Stimulated activated naive B cell treated with anti-CD40 and anti-IgM and Interleukin-4, amounts not matched to agents 10 μg/mL and 1 μg/mL and 100 μg/mL, for 72 hours (primary cell): Measurements from ENCODE around the gene IQCF6.
"Not testable (repeated sequence)": the region's sequence is repeated elsewhere in the genome, so short reads cannot be mapped to it uniquely, and the experiment has no call there.

ENCODE experiments used
- ATAC-seq, 2 donors: fragments of 150-1000 bp; cut with Tn5 transposase; replicated peaks; 2 replicates each; pipeline ENCODE4 v1.10.0; 2021; ENCODE audit warnings: moderate library complexity in 1 of 2
- DNase-seq: peaks from one replicate; pipeline ENCODE4 v3.0.0; 2021
- H3K27ac Mint-ChIP-seq: one replicate; pipeline ENCODE4 v1.8.0; 2022; ENCODE audit warnings: mild to moderate bottlenecking, mixed read lengths
- H3K27me3 Mint-ChIP-seq, 2 donors: one replicate each; pipeline ENCODE4 v1.8.0; 2022; ENCODE audit warnings: mixed read lengths in 2 of 2
- H3K36me3 Mint-ChIP-seq, 2 donors: one replicate each; pipeline ENCODE4 v1.8.0; 2022; ENCODE audit warnings: mixed read lengths in 2 of 2, mild to moderate bottlenecking in 1 of 2
- H3K4me1 Mint-ChIP-seq, 2 donors: one replicate each; pipeline ENCODE4 v1.8.0; 2022; ENCODE audit warnings: mixed read lengths in 2 of 2, mild to moderate bottlenecking in 1 of 2
- H3K4me3 Mint-ChIP-seq, 2 donors: one replicate each; pipeline ENCODE4 v1.8.0; 2022; ENCODE audit warnings: mild to moderate bottlenecking in 2 of 2, mixed read lengths in 2 of 2, moderate library complexity in 1 of 2
- H3K9me3 Mint-ChIP-seq, 2 donors: one replicate each; pipeline ENCODE4 v1.8.0; 2022; ENCODE audit warnings: mixed read lengths in 2 of 2, mild to moderate bottlenecking in 1 of 2

The IQCF6 gene

GRCh38 chr3:51747840-51748239 is 31.2 kb downstream of the IQCF6 start:
- Mint-ChIP-seq H3K27me3 (peaks cover under 1 to 12% of the 10 kb centered on the region in 2 donors), H3K4me1 (peaks cover 6 to 12% of the 10 kb centered on the region in 2 donors), H3K27ac (no peak overlapping the region), H3K9me3 (peaks cover 0 to 2% of the 10 kb centered on the region in 2 donors), H3K36me3 (peaks cover 0 to 2% of the 10 kb centered on the region in 2 donors), H3K4me3 (no peak overlapping the region)
- DNase-seq (no peak), ATAC-seq (peak; percentile 45 to 86)

- not testable (repeated sequence) for ATAC-seq, H3K27ac Mint-ChIP-seq, H3K4me3 Mint-ChIP-seq, H3K9me3 Mint-ChIP-seq, H3K4me1 Mint-ChIP-seq, H3K36me3 Mint-ChIP-seq, DNase-seq
- peaks cover 16 to 33% of the 10 kb centered on the region in 2 donors for H3K27me3 Mint-ChIP-seq
Measured at GRCh38 chr3:51742978-51743377, 36.1 kb downstream of the IQCF6 start.

GRCh38 chr3:51742320-51742719 is 36.7 kb downstream of the IQCF6 start:
- DNase-seq, H3K9me3 Mint-ChIP-seq, H3K27ac Mint-ChIP-seq, H3K4me1 Mint-ChIP-seq, H3K4me3 Mint-ChIP-seq, H3K36me3 Mint-ChIP-seq, ATAC-seq: not testable (repeated sequence)
- H3K27me3 Mint-ChIP-seq: peaks cover 23 to 39% of the 10 kb centered on the region in 2 donors

- H3K27me3 Mint-ChIP-seq: peaks cover 26 to 51% of the 10 kb centered on the region in 2 donors
- no peak overlapping the region for H3K27ac Mint-ChIP-seq
- H3K36me3 Mint-ChIP-seq: peaks cover 0 to 2% of the 10 kb centered on the region in 2 donors
- H3K4me3 Mint-ChIP-seq: no peak overlapping the region
- peaks cover 4 to 14% of the 10 kb centered on the region in 2 donors for H3K4me1 Mint-ChIP-seq
- H3K9me3 Mint-ChIP-seq: peaks cover 2% of the 10 kb centered on the region in 2 donors
- DNase-seq (no peak), ATAC-seq (no peak)
Measured at GRCh38 chr3:51739110-51739509, 39.9 kb downstream of the IQCF6 start.

GRCh38 chr3:51735950-51736349 is 43.1 kb downstream of the IQCF6 start:
- Mint-ChIP-seq H3K4me3 (no peak overlapping the region), H3K27ac (no peak overlapping the region), H3K9me3 (peaks cover 0 to 6% of the 10 kb centered on the region in 2 donors), H3K27me3 (peaks cover 31 to 32% of the 10 kb centered on the region in 2 donors), H3K36me3 (no peaks in the 10 kb centered on the region), H3K4me1 (peaks cover 6 to 10% of the 10 kb centered on the region in 2 donors)
- ATAC-seq (no peak), DNase-seq (no peak)

GRCh38 chr3:51735039-51735438 is 44.0 kb downstream of the IQCF6 start:
- Mint-ChIP-seq H3K9me3 (peaks cover 0 to 6% of the 10 kb centered on the region in 2 donors), H3K4me1 (peaks cover 6 to 10% of the 10 kb centered on the region in 2 donors), H3K27ac (no peak overlapping the region), H3K27me3 (peaks cover 24 to 32% of the 10 kb centered on the region in 2 donors), H3K4me3 (no peak overlapping the region), H3K36me3 (no peaks in the 10 kb centered on the region)
- DNase-seq: no peak
- no peak for ATAC-seq

GRCh38 chr3:51734572-51734907 is 44.5 kb downstream of the IQCF6 start:
- no peaks in the 10 kb centered on the region for H3K36me3 Mint-ChIP-seq
- peaks cover 0 to 6% of the 10 kb centered on the region in 2 donors for H3K9me3 Mint-ChIP-seq
- H3K4me1 Mint-ChIP-seq: peaks cover 9 to 10% of the 10 kb centered on the region in 2 donors
- ATAC-seq: peak; percentile 65 to 72
- no peak for DNase-seq
- H3K4me3 Mint-ChIP-seq: no peak overlapping the region
- no peak overlapping the region for H3K27ac Mint-ChIP-seq
- H3K27me3 Mint-ChIP-seq: peaks cover 24 to 32% of the 10 kb centered on the region in 2 donors

GRCh38 chr3:51733859-51734571 is 45.0 kb downstream of the IQCF6 start:
- ATAC-seq: peak in 1 of 2 donors; percentile 47
- H3K4me1 Mint-ChIP-seq: peaks cover 12 to 13% of the 10 kb centered on the region in 2 donors
- no peak for DNase-seq
- H3K4me3 Mint-ChIP-seq: no peak overlapping the region
- peaks cover 0 to 6% of the 10 kb centered on the region in 2 donors for H3K9me3 Mint-ChIP-seq
- H3K27ac Mint-ChIP-seq: no peak overlapping the region
- H3K36me3 Mint-ChIP-seq: no peaks in the 10 kb centered on the region
- peaks cover 24 to 28% of the 10 kb centered on the region in 2 donors for H3K27me3 Mint-ChIP-seq

GRCh38 chr3:51729042-51729633 is 49.9 kb downstream of the IQCF6 start:
- H3K36me3 Mint-ChIP-seq: no peaks in the 10 kb centered on the region
- peaks cover 16 to 20% of the 10 kb centered on the region in 2 donors for H3K4me1 Mint-ChIP-seq
- peaks cover 0 to 5% of the 10 kb centered on the region in 2 donors for H3K27me3 Mint-ChIP-seq
- no peak overlapping the region for H3K4me3 Mint-ChIP-seq
- DNase-seq: no peak
- peaks cover 0 to 5% of the 10 kb centered on the region in 2 donors for H3K9me3 Mint-ChIP-seq
- no peak overlapping the region for H3K27ac Mint-ChIP-seq
- ATAC-seq: peak in 1 of 2 donors; percentile 60
